Measurements from ENCODE around the gene DCBLD1. TPM values are rescaled to one million over a fixed set of nuclear protein-coding genes. Genes with fewer than 3 reads are reported as not detected.

Gene DCBLD1
- 6.8 and 17.9 TPM in 2 replicates for total RNA-seq

GRCh38 chr6:117482240-117483003 lies at the start of gene DCBLD1:
Gene DCBLD1, plus strand, starts transcription at chr6:117482674. Its CDS starts 108 bp downstream, at chr6:117482782.

Other genes starting within 250 kb of the DCBLD1 start
- 0.17 TPM in 1 of 2 replicates, not detected in the other for gene VGLL2, start 217.1 kb upstream of the DCBLD1 start, total RNA-seq
- gene ROS1, start 56.7 kb upstream of the DCBLD1 start, total RNA-seq = 0.23 and 0.34 TPM in 2 replicates
- gene GOPC, start 119.8 kb downstream of the DCBLD1 start, total RNA-seq = 25.4 and 28.6 TPM in 2 replicates
- 12.7 and 15.1 TPM in 2 replicates for gene NUS1, start 192.8 kb downstream of the DCBLD1 start, total RNA-seq

Measured in pericardium fibroblast (primary cell).